GM12874 (cell line): Measurements from ENCODE around the gene PTPRG.
A peak's percentile ranks its signal among the peaks of the same experiment; 100 is the strongest.

Experiments used
- CTCF ChIP-seq: IDR thresholded peaks from 2 replicates; pipeline ENCODE4 v1.5.1; 2011; ENCODE audit warnings: low read depth, mild to moderate bottlenecking, control low read depth, low read length, moderate library complexity; ENCODE audit not compliant: insufficient read depth

The PTPRG gene

GRCh38 chr3:61853912-61854311, 292.5 kb downstream of the PTPRG start:
- TF ChIP-seq CTCF: no peak

GRCh38 chr3:61855211-61855610, 293.8 kb downstream of the PTPRG start:
- TF ChIP-seq CTCF: no peak

GRCh38 chr3:61857297-61857696, 295.9 kb downstream of the PTPRG start:
- no peak for TF ChIP-seq CTCF

GRCh38 chr3:61858054-61858453, 296.7 kb downstream of the PTPRG start:
- TF ChIP-seq CTCF: 0 out of 2 replicates have a peak, but pooled peaks have one; percentile 8

GRCh38 chr3:61861410-61861809, 300.0 kb downstream of the PTPRG start:
- TF ChIP-seq CTCF: no peak

- no peak for TF ChIP-seq CTCF
Measured at GRCh38 chr3:61862614-61863289, 301.4 kb downstream of the PTPRG start.

- no peak for TF ChIP-seq CTCF
Measured at GRCh38 chr3:61863579-61863978, 302.2 kb downstream of the PTPRG start.

GRCh38 chr3:61864886-61865285, 303.5 kb downstream of the PTPRG start:
- TF ChIP-seq CTCF: no peak
